ENCODE results near the gene C6orf132.

DNA sequence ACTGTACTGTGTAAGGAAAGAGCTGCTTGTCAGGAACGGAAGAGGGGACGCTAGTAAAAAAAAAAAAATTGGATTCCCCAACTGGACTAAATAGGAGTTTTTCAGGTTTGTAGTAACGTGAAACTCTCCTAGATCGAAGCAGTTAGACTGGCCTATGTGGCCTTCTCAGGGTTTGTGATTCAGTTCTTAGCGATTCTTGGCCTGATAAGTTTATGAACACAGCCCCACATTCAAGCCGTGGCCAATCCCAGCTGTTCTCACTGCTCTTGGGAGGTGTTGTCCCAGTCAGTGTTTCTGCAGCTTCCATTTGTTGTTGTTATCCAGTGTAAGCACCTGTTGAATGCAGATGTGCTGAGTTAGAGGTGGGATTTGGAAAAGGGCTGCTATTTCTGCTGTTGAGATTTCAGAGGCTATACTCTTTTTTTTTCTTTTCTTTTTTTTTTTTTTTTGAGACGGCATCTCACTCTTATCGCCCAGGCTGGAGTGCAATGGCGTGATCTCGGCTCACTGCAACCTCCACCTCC, 62.4 kb downstream of the C6orf132 start:
- no peak for TF ChIP-seq EZH2 (optimal IDR thresholded peaks at IDR 0.05; ENCODE audit: low read depth, low read length)
- TF ChIP-seq, protein P1, sequence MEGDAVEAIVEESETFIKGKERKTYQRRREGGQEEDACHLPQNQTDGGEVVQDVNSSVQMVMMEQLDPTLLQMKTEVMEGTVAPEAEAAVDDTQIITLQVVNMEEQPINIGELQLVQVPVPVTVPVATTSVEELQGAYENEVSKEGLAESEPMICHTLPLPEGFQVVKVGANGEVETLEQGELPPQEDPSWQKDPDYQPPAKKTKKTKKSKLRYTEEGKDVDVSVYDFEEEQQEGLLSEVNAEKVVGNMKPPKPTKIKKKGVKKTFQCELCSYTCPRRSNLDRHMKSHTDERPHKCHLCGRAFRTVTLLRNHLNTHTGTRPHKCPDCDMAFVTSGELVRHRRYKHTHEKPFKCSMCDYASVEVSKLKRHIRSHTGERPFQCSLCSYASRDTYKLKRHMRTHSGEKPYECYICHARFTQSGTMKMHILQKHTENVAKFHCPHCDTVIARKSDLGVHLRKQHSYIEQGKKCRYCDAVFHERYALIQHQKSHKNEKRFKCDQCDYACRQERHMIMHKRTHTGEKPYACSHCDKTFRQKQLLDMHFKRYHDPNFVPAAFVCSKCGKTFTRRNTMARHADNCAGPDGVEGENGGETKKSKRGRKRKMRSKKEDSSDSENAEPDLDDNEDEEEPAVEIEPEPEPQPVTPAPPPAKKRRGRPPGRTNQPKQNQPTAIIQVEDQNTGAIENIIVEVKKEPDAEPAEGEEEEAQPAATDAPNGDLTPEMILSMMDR (IDR thresholded peaks at IDR 0.05; ENCODE audit: low read length), result no peak

Data from MM.1S (cell line).